NCI-H446 (cell line): ENCODE results near the gene IQCN.

ENCODE experiments used
- DNase-seq, 2 experiments: peaks; one replicate each; lab custom pipeline; 2025; lab: John Stamatoyannopoulos, UW

The IQCN gene

DNA sequence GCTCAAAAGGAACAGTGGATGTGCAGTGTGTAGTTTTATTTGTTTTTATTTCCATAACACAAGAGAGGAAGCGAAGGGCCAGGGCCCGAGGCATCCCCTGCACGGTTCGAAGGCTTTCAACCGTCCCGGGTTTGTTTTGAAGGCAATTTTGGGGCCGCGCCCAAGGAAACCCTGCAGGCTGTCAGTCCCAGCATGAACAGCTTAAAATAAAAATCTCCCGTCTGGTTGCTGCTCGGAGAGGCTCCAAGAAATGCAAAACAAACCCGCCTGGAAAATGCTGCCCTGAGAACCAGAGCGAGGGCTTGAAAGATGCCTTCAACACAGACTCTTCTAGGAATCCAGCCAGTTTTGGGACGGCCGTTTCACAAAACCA is 32.6 kb upstream of the IQCN start:
- DNase-seq, result no peak

DNA sequence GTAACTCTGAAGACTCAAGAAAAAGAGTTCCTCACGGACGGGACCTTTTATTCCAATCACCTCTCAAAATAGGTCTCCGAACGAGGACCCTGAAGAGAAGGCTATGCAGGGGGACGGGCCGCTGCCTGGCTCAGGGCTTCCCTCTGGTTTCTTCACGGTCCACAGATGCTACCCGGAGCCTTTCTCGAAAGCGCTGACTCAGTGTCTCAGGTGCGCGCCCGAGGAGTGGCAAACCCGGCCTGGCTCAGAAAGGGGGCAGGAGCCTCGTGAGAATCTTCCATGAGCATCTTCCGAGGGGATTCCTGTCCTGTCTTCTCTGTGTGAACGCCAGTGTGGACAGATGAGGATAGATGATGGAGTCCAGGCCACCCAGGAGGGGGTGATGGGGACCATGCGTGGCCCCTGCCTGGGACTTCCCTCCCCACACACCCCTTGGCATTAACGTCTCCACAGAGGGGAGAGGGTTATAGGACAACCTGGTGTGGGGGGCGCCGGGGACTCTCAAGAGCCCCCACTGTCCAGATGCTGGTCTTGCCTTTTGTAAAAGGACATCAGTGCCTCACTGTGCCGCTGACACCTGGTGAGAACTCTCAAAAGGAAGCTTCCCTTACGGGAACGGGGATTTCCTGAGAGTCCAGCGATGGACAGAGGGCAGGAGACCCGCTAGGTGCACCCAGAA is 32.1 kb upstream of the IQCN start:
- no peak for DNase-seq

DNA sequence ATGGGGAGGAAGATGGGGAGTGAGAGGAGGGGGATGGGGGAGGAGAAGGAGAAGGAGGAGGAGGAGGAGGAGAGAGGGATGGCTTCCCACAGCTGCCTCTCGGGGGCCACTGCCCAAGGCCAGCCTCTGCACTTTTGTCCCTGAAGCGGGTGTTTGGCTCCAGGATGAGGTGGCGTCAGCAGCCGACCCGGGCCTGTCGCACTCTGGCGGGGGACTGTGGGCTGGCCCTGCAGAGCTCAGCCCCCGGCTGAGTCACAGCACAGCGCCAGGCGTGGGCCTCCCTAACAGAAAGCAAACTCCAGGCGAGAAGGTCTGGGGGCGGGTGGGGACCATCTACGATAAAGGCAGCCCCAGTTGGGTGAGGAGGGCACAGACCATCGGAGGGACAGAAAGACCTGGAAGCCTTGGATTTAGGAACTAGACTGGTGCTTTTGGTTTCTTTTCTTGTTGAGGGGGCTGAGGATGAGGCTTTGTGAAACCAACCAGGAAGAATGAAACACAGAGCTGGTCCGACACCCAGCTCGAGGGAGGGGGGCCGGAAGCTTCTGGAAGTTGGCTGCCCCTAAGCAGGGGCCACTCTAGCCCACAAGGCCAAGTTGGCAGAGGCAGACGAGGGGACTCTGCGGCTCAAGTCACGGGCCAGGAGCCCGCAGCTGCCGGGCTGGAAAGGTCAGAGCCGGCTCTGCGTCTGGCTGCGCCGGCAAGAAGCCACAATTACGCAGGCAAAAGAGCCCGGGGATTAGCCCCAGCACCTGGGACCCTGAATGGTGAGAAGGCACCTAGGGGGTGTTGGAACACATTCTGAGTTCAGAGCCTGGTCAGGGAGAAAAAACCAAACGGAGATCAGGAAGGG is 30.4 kb upstream of the IQCN start:
- DNase-seq, result no peak

- no peak for DNase-seq
Observed at GRCh38 chr19:18304208-18304457, 29.9 kb upstream of the IQCN start.

DNA sequence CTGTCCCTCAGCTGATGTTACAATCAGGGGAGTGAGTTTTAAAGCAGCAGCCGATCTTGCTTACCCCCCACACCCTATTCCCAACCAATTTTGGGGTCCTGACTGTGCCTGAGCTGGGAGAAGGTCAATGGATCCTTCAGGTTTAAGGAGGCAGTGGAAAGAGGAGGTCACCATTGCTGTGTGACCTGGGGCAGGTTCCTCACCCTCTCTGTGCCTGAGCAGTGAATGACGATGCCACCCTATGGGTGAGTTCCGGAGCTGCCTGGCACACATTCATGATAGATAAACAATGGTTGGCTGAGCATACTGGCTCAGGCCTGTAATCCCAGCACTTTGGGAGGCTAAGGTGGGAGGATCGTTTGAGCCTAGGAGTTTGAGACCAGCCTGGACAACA is 27.5 kb upstream of the IQCN start:
- DNase-seq, result no peak

- DNase-seq, result no peak
Observed at GRCh38 chr19:18300930-18301717, 26.9 kb upstream of the IQCN start.

GRCh38 chr19:18299654-18300053 is 25.4 kb upstream of the IQCN start:
- DNase-seq, result no peak

GRCh38 chr19:18298601-18299000 is 24.3 kb upstream of the IQCN start:
- DNase-seq, result no peak

GRCh38 chr19:18297308-18297707 is 23.1 kb upstream of the IQCN start:
- no peak for DNase-seq

DNA sequence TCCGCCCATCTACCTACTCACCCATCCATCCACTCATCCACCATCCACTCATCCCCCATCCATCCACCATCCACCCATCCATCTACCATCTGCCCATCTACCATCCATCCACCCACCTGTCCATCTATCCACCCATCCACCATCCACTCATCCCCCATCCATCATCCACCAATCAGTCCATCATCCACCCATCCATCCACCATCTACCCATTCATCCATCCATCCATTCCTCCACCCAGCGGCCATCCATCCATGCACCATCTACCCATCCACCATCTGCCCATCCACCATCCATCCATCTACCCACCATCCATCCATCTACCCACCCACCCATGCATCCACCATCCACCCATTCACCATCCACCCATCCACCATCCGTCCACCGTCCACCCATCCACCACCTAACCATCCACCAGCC is 20.8 kb upstream of the IQCN start:
- no peak for DNase-seq

GRCh38 chr19:18294467-18294864 is 20.2 kb upstream of the IQCN start:
- DNase-seq, result peak in 1 of 2 experiments; percentile 22

DNA sequence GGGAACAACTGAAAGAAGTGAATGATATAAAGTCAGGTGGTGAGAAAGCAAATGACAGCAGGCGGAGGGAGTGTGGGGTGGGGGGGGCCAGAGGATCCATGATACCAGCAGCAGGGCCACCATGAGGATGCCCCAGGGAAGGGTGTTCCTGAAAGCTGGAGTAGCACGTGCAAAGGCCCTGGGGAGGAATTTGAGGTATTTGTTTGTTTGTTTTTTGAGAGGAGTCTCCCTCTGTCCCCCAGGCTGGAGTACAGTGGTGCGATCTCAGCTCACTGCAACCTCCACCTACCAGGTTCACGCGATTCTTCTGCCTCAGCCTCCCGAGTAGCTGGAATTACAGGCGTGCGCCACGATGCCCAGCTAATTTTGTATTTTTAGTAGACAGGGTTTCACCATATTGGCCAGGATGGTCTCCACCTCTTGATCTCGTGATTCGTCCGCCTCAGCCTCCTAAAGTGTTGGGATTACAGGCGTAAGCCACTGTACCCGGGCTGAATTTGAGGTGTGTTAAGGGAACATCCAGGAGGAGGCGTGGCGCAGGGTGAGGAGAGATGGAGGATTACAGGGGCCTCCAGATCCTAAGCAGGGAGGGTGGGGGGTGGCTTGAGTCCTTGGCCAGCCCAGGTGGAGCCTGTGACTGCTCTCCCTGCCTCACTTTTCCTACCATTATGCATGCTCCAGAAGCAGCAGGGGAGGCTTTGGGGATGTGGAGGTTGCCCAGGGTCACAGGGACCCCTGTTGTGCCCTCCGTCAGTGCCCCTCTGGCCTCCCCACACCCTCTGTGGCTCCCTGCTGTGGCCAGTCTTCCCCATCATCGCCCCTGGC is 19.6 kb upstream of the IQCN start:
- DNase-seq, result no peak

DNA sequence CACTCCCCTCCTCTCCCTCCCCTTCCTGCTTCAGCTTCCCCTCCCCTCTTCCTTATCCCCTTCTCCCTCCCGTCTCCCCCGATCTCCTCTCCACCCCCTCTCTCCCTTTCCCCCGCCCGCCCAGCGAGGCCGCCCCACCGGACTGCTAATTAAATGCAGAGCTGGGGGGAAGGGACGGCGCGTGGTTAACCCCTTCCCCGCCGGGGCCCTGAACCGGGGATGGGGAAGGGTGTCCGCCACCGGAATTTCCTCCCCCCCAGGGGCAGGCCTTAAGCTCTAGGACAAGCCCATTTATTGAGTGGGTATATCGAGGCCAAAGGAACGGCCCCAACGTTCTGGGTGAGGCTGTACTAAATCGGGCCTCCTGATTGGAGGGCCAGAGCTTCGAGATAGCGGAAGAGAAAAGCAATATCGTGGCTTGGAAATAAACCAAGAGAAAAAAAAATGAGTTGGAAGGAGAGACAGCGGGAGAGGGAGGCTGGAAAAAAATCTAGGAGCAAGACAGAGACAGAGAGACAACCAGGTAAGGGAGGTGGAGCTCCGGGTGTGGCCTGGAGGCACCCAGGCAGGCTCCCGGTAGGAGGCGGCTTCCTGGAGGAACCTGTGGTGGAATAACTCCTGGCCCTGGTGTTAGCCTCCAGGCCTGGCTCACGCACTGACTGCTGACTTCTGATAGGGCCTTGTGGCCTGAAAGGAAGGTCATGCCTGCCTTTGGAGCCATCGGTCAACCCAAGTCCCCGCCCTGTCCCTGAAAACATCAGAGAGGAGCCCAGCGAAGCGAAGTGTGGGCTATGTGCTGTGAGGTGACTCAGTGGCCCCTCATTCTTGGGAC is 18.8 kb upstream of the IQCN start:
- DNase-seq, result peak in 1 of 2 experiments; percentile 30

GRCh38 chr19:18292462-18292809 is 18.2 kb upstream of the IQCN start:
- no peak for DNase-seq

DNA sequence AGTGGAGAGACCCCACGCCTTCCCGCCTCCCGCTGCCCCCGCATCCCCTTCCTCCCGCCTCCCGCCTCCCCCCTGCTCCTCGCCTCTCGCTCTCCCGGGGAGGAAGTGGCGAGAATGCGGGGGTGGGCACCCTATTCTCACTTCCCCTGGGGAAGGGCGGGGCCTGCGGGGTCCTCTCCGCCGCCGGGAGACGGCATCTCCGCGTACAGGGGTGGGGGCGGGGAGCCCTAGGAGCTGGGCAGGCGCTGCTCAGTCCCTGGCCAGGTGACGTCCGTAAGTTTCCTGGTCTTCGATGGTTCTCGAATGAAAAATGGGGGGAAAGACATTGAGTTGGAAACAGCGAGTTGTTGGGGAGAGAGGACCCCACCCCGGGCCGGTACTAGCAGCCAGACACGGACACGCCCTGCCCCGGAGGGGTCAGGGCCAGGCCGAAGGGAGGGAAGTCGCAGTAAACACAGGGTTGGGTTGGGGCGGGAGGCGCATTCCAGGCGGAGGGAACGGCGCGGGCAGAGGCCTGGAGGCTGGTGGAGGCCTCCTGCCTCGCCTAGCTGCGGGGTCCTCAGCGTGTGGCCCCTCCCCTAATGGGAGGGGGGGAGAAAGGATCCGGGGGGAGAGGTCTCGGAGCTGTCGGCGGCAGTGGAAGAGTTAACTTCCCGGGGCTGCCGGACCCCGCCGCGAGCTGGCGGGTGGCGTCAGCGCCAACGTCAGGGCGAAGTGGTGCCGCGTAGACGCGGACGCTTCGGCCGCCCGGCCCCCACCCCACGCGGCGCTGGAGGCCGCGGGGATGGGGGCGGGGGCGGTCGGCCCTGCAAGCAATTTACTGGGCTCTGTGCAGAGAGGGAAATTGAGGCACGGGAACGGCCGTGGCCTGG is 17.6 kb upstream of the IQCN start:
- peak; percentile 23 to 58 for DNase-seq

- DNase-seq, result no peak
Observed at GRCh38 chr19:18291019-18291524, 16.8 kb upstream of the IQCN start.

DNA sequence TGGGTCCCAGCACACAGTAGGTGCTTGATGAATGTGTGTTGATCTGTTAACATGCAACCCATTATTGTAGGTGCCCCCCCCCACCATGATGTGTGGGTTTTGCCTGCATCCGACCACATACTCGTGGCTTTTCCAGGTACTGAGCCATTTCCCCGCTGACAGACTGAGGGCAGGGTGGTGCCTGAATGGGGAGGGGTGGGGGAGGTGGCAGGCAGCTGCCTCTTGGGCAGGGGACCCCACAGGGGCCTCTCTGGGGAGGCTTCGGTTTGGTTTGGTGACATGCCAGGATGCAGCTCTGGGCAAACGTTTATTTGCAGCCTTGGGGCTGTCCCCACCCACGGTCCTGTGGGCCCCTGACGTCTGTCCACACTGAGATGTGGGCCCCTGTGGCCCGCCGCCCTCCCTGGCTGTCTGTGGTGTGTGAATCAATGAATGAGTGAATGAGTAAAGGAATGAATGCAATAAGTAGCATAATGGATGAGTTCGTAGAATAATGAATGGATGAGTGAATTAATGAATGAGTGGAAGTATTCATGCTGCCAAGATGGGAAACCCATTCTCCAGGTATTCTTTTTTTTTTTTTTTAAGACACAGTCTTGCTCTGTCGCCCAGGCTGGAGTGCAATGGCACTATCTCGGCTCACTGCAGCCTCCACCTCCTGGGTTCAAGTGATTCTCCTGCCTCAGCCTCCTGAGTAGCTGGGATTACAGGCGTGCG is 16.2 kb upstream of the IQCN start:
- DNase-seq, result no peak

GRCh38 chr19:18289471-18290301 is 15.4 kb upstream of the IQCN start:
- DNase-seq, result no peak
